Calu3 (cell line): ENCODE measurements around the gene FSIP2. TPM values are rescaled to one million over a fixed set of nuclear protein-coding genes. Genes with fewer than 3 reads are reported as not detected.

Source experiments
- BruUV-seq: library from RNA; stranded (reverse); fragments of 400-500 nt; replicated peaks from 2 replicates; lab custom pipeline; 2021; lab: Mats Ljungman, UMichigan
- CTCF ChIA-PET: fragments of 300-600 bp; sonication (Branson Sonifier 250); formaldehyde crosslinking; loops from one replicate; lab custom pipeline; 2022; ENCODE audit warnings: antibody characterized with exemption; lab: Charles Lee
- DNase-seq: peaks from one replicate; pipeline ENCODE4 v3.0.0; 2022
- H3K27ac Mint-ChIP-seq: one replicate; pipeline ENCODE4 v1.8.0; 2022; ENCODE audit warnings: mixed read lengths; ENCODE audit not compliant: unreplicated experiment
- H3K27me3 Mint-ChIP-seq: one replicate; pipeline ENCODE4 v1.8.0; 2022; ENCODE audit warnings: mixed read lengths; ENCODE audit not compliant: unreplicated experiment
- H3K36me3 Mint-ChIP-seq: one replicate; pipeline ENCODE4 v1.8.0; 2022; ENCODE audit warnings: mild to moderate bottlenecking, moderate library complexity, mixed read lengths; ENCODE audit not compliant: insufficient read depth, unreplicated experiment
- H3K4me1 Mint-ChIP-seq: one replicate; pipeline ENCODE4 v1.8.0; 2022; ENCODE audit warnings: mild to moderate bottlenecking, low read depth, mixed read lengths; ENCODE audit not compliant: unreplicated experiment
- H3K4me3 Mint-ChIP-seq: one replicate; pipeline ENCODE4 v1.8.0; 2022; ENCODE audit warnings: mild to moderate bottlenecking, low read depth, moderate library complexity, mixed read lengths; ENCODE audit not compliant: unreplicated experiment
- H3K9me3 Mint-ChIP-seq: one replicate; pipeline ENCODE4 v1.8.0; 2022; ENCODE audit warnings: low read depth, mixed read lengths; ENCODE audit not compliant: unreplicated experiment
- intact Hi-C: fragments of 100-400 bp; cut with micrococcal nuclease; formaldehyde crosslinking; loops from one replicate; pipeline ENCODE4 v1.10.0; 2022; ENCODE audit not compliant: unreplicated experiment
- total RNA-seq: library from RNA; stranded (reverse); gene quantifications from 2 replicates; pipeline ENCODE4 v1.2.3, GENCODE V29; 2022
- TF ChIP-seq, protein P1 (sequence below): fragments of 200-600 bp; IDR thresholded peaks from one replicate; pipeline ENCODE4 v1.8.0; 2022; ENCODE audit warnings: antibody characterized with exemption; ENCODE audit not compliant: unreplicated experiment

FSIP2 gene
- total RNA-seq, 1 experiment from 2014 or later, result 0.35 TPM

DNA sequence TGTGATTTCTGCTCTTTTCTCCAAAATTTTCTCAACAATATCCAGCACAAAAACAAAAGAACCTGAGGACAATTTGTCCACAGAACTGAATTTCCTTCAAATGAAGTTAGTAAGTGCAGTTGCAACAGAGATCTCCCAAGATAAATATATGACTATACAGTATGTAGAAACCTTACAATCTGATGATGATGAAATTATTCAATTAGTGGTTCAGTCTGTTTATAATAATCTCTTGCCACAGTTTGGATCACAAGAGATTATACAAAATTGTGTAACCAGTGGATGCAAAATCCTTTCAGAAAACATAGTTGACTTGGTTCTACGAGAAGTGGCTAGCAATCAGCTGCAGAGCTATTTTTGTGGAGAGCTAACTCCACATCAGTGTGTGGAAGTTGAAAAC is 68.7 kb downstream of the FSIP2 start:
- H3K27me3 Mint-ChIP-seq, result no peaks in the 10 kb centered on the region
- DNase-seq, result no peak
- no peak overlapping the region for H3K27ac Mint-ChIP-seq
- CTCF ChIA-PET, result no interaction called here
- BruUV-seq, result no TSS peak
- TF ChIP-seq, protein P1, sequence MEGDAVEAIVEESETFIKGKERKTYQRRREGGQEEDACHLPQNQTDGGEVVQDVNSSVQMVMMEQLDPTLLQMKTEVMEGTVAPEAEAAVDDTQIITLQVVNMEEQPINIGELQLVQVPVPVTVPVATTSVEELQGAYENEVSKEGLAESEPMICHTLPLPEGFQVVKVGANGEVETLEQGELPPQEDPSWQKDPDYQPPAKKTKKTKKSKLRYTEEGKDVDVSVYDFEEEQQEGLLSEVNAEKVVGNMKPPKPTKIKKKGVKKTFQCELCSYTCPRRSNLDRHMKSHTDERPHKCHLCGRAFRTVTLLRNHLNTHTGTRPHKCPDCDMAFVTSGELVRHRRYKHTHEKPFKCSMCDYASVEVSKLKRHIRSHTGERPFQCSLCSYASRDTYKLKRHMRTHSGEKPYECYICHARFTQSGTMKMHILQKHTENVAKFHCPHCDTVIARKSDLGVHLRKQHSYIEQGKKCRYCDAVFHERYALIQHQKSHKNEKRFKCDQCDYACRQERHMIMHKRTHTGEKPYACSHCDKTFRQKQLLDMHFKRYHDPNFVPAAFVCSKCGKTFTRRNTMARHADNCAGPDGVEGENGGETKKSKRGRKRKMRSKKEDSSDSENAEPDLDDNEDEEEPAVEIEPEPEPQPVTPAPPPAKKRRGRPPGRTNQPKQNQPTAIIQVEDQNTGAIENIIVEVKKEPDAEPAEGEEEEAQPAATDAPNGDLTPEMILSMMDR, result no peak
- intact Hi-C loops, result no loop called here
- H3K36me3 Mint-ChIP-seq, result no peaks in the 10 kb centered on the region
- no peak overlapping the region for H3K4me3 Mint-ChIP-seq
- H3K9me3 Mint-ChIP-seq, result no peaks in the 10 kb centered on the region
- no peaks in the 10 kb centered on the region for H3K4me1 Mint-ChIP-seq

DNA sequence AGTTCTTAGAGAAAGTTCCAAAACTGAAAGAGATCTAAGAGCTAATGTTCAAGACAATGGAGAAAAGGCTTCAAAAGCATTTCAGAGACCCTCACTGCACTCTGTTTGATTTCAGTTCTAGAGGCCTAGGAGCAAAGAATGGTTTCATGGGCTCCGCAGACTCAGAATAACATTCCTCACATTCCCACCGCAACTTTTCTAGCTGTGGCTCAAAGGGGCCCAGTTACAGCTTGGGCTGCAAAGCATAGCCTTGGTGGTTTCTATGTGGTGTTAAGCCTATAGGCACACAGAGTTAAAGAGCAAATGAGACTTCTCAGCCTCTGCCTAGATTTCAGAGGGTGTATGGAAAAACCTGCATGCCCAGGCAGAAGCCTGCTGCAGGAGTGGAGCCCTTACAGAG is 73.0 kb downstream of the FSIP2 start:
- Mint-ChIP-seq H3K9me3 (peaks cover under 1% of the 10 kb centered on the region), H3K27me3 (no peaks in the 10 kb centered on the region), H3K4me3 (no peak overlapping the region), H3K4me1 (no peaks in the 10 kb centered on the region), H3K36me3 (no peaks in the 10 kb centered on the region), H3K27ac (no peak overlapping the region)
- intact Hi-C loops, result no loop called here
- CTCF ChIA-PET, result no interaction called here
- TF ChIP-seq, protein P1, result no peak
- no TSS peak for BruUV-seq
- DNase-seq, result no peak

DNA sequence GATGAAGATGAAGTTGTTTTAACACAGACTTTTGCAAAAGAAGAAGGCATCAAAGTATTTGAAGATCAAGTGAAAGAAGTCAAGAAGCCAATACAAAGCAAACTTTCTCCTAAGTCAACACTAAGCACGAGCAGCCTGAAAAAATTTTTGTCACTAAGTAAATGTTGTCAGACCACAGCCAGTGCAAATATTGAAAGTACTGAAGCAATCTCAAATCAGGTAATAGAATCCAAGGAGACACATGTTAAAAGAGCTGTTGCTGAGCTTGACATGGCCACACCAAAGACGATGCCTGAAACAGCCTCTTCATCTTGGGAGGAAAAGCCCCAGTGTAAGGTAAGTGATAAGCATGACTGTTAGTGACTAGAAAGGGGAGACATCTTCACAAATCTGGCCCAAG is 75.1 kb downstream of the FSIP2 start:
- no peak overlapping the region for H3K4me3 Mint-ChIP-seq
- TF ChIP-seq, protein P1, result no peak
- CTCF ChIA-PET, result no interaction called here

DNA sequence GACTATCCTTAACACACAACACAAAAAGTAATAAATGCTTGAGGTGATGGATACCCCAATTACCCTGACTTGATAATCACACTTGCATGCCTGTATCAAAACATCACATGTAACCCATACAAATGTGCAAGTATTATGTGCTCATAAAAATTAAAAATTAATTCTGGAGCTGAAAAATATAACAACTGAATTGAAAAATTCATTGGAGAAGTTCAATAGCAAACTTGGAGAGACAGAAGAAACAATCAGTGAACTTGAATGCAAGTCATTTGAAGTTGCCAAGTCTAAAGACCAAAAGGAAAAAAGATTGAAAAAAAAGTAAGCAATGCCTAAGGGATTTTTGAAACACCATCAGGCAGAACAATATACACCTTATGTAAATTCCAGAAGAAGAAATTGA is 79.4 kb downstream of the FSIP2 start:
- no TSS peak for BruUV-seq
- no peaks in the 10 kb centered on the region for H3K4me1 Mint-ChIP-seq
- TF ChIP-seq, protein P1, result no peak
- no peak overlapping the region for H3K27ac Mint-ChIP-seq
- peaks cover 13% of the 10 kb centered on the region for H3K9me3 Mint-ChIP-seq
- CTCF ChIA-PET, result no interaction called here
- intact Hi-C loops, result no loop called here
- no peak for DNase-seq
- H3K27me3 Mint-ChIP-seq, result no peaks in the 10 kb centered on the region
- no peak overlapping the region for H3K4me3 Mint-ChIP-seq
- no peaks in the 10 kb centered on the region for H3K36me3 Mint-ChIP-seq

More for the DNA sequence above, 75.1 kb downstream of the FSIP2 start:
- Mint-ChIP-seq H3K9me3 (peaks cover 8% of the 10 kb centered on the region), H3K27me3 (no peaks in the 10 kb centered on the region), H3K36me3 (no peaks in the 10 kb centered on the region), H3K27ac (no peak overlapping the region), H3K4me1 (no peaks in the 10 kb centered on the region)
- intact Hi-C loops, result no loop called here
- no TSS peak for BruUV-seq
- no peak for DNase-seq
